OCI-LY1 (cell line): ENCODE measurements around the gene GDAP1L1.

Experiments used
- H2AFZ ChIP-seq: fragments of 200-600 bp; sonication (generic), shearing (Covaris generic); 2 replicates; pipeline ENCODE4 v1.6.0; 2014; ENCODE audit warnings: antibody characterized with exemption, mild to moderate bottlenecking, low read length
- H3F3A ChIP-seq: fragments of 200-600 bp; sonication (generic), shearing (Covaris generic); 2 replicates; pipeline ENCODE4 v1.6.0; 2014; ENCODE audit warnings: mild to moderate bottlenecking, antibody characterized with exemption, low read length, moderate library complexity; ENCODE audit not compliant: insufficient read depth
- H3K27ac ChIP-seq: fragments of 200-600 bp; sonication (generic); 2 replicates; pipeline ENCODE4 v1.5.1; 2014; ENCODE audit warnings: low read length, mixed run types, mild to moderate bottlenecking, low read depth; ENCODE audit not compliant: poor library complexity, severe bottlenecking
- H3K27me3 ChIP-seq: fragments of 200-600 bp; sonication (generic); 2 replicates; pipeline ENCODE4 v1.6.0; 2014; ENCODE audit warnings: antibody characterized with exemption, mild to moderate bottlenecking, low read length, moderate library complexity; ENCODE audit not compliant: insufficient read depth
- H3K36me3 ChIP-seq: fragments of 200-600 bp; sonication (generic); 2 replicates; pipeline ENCODE4 v1.6.1; 2014; ENCODE audit warnings: mild to moderate bottlenecking, antibody characterized with exemption, low read length, moderate library complexity, mixed read lengths; ENCODE audit not compliant: insufficient read depth
- H3K4me1 ChIP-seq: fragments of 200-600 bp; sonication (generic); 2 replicates; pipeline ENCODE4 v1.5.1; 2014; ENCODE audit warnings: mild to moderate bottlenecking, low read length, moderate library complexity; ENCODE audit not compliant: insufficient read depth, severe bottlenecking
- H3K4me2 ChIP-seq: fragments of 200-600 bp; sonication (generic), shearing (Covaris generic); 2 replicates; pipeline ENCODE4 v1.6.1; 2014; ENCODE audit warnings: low read length
- H3K4me3 ChIP-seq: fragments of 200-600 bp; sonication (generic); 2 replicates; pipeline ENCODE4 v1.5.1; 2014; ENCODE audit warnings: low read length, low read depth, mild to moderate bottlenecking, mixed read lengths; ENCODE audit not compliant: poor library complexity, severe bottlenecking
- H3K79me2 ChIP-seq: fragments of 200-600 bp; shearing (Covaris generic); 2 replicates; pipeline ENCODE4 v1.6.1; 2016; ENCODE audit warnings: mixed run types, low read length, mixed read lengths; ENCODE audit not compliant: insufficient read depth
- H3K9ac ChIP-seq: fragments of 200-600 bp; sonication (generic), shearing (Covaris generic); 2 replicates; pipeline ENCODE4 v1.6.1; 2014; ENCODE audit warnings: mild to moderate bottlenecking, low read length, mixed read lengths
- H3K9me2 ChIP-seq: fragments of 200-600 bp; sonication (generic), shearing (Covaris generic); 2 replicates; pipeline ENCODE4 v1.6.1; 2014; ENCODE audit warnings: low read depth, mild to moderate bottlenecking, low read length, mixed read lengths
- H3K9me3 ChIP-seq: fragments of 200-600 bp; shearing (Covaris generic); 2 replicates; pipeline ENCODE4 v1.6.1; 2014; ENCODE audit warnings: low read length, mixed read lengths
- H4K20me1 ChIP-seq: fragments of 200-600 bp; sonication (generic), shearing (Covaris generic); 2 replicates; pipeline ENCODE4 v1.6.0; 2016; ENCODE audit warnings: mild to moderate bottlenecking, low read length; ENCODE audit not compliant: insufficient read depth
- EZH2 ChIP-seq: fragments of 200-600 bp; sonication (generic), shearing (Covaris generic); IDR thresholded peaks from 2 replicates; pipeline ENCODE4 v1.8.0; 2017; ENCODE audit warnings: borderline replicate concordance, mixed run types, mild to moderate bottlenecking, antibody characterized with exemption, low read length, moderate library complexity, mixed read lengths
- TF ChIP-seq, protein P1 (sequence below): fragments of 200-600 bp; sonication (generic), shearing (Covaris generic); IDR thresholded peaks from 2 replicates; pipeline ENCODE4 v1.5.1; 2017; ENCODE audit warnings: mild to moderate bottlenecking, antibody characterized with exemption, low read length, moderate library complexity, mixed read lengths

Gene GDAP1L1

DNA sequence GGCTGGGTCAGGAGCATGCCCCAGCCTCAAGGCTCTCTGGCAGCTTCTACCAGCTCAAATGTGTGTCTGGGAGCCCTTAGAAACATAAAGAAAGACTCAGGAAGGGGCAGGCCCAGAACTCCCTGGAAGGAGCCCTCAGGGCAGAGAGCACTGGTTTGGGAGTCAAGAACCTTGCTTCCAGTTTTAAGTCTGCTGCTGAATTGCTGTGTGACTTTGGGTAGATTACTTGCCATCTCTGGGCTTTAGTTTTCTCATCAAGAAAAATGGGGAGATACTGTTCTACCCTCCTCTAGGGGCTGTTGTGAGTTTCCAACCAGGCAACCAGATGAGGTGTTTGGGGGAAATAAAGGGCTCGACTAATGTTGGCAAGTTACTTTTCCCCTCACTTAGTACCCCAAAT is 8.8 kb downstream of the GDAP1L1 start:
- no peak for TF ChIP-seq EZH2
- TF ChIP-seq, protein P1, sequence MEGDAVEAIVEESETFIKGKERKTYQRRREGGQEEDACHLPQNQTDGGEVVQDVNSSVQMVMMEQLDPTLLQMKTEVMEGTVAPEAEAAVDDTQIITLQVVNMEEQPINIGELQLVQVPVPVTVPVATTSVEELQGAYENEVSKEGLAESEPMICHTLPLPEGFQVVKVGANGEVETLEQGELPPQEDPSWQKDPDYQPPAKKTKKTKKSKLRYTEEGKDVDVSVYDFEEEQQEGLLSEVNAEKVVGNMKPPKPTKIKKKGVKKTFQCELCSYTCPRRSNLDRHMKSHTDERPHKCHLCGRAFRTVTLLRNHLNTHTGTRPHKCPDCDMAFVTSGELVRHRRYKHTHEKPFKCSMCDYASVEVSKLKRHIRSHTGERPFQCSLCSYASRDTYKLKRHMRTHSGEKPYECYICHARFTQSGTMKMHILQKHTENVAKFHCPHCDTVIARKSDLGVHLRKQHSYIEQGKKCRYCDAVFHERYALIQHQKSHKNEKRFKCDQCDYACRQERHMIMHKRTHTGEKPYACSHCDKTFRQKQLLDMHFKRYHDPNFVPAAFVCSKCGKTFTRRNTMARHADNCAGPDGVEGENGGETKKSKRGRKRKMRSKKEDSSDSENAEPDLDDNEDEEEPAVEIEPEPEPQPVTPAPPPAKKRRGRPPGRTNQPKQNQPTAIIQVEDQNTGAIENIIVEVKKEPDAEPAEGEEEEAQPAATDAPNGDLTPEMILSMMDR: no peak
- Histone ChIP-seq H3K27ac (no peak overlapping the region), H3K9ac (no peak overlapping the region), H3F3A (no peaks in the 10 kb centered on the region), H3K9me3 (no peaks in the 10 kb centered on the region), H3K4me3 (no peak overlapping the region), H3K4me1 (no peaks in the 10 kb centered on the region), H3K27me3 (no peaks in the 10 kb centered on the region; the same call in 1 of the 2 replicates), H4K20me1 (no peaks in the 10 kb centered on the region), H3K36me3 (no peaks in the 10 kb centered on the region), H3K9me2 (no peaks in the 10 kb centered on the region), H2AFZ (no peak overlapping the region), H3K4me2 (no peak overlapping the region), H3K79me2 (no peaks in the 10 kb centered on the region)

DNA sequence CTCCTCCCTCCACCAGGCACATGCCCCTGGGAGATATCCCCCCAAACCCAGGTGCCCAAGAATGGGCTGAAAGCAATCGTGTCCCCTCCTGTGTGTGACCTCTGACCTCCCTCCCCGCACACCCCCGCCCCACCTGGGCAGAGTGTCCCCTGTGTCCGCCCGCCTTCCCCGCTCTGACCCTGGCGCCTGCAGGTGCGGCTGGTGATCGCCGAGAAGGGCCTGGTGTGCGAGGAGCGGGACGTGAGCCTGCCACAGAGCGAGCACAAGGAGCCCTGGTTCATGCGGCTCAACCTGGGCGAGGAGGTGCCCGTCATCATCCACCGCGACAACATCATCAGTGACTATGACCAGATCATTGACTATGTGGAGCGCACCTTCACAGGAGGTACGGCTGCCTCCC is 9.9 kb downstream of the GDAP1L1 start:
- no peaks in the 10 kb centered on the region for H3K79me2 ChIP-seq
- H3K9me3 ChIP-seq: no peaks in the 10 kb centered on the region
- H3K4me2 ChIP-seq: no peak overlapping the region
- no peaks in the 10 kb centered on the region for H3K4me1 ChIP-seq
- H3K36me3 ChIP-seq: no peaks in the 10 kb centered on the region
- H3K9ac ChIP-seq: no peak overlapping the region
- H3K27ac ChIP-seq: no peak overlapping the region
- H3F3A ChIP-seq: no peaks in the 10 kb centered on the region
- H3K9me2 ChIP-seq: no peaks in the 10 kb centered on the region
- no peaks in the 10 kb centered on the region; the same call in 1 of the 2 replicates for H3K27me3 ChIP-seq
- no peaks in the 10 kb centered on the region for H4K20me1 ChIP-seq
- H2AFZ ChIP-seq: no peak overlapping the region
- no peak overlapping the region for H3K4me3 ChIP-seq
- TF ChIP-seq, protein P1: no peak
- no peak for TF ChIP-seq EZH2

DNA sequence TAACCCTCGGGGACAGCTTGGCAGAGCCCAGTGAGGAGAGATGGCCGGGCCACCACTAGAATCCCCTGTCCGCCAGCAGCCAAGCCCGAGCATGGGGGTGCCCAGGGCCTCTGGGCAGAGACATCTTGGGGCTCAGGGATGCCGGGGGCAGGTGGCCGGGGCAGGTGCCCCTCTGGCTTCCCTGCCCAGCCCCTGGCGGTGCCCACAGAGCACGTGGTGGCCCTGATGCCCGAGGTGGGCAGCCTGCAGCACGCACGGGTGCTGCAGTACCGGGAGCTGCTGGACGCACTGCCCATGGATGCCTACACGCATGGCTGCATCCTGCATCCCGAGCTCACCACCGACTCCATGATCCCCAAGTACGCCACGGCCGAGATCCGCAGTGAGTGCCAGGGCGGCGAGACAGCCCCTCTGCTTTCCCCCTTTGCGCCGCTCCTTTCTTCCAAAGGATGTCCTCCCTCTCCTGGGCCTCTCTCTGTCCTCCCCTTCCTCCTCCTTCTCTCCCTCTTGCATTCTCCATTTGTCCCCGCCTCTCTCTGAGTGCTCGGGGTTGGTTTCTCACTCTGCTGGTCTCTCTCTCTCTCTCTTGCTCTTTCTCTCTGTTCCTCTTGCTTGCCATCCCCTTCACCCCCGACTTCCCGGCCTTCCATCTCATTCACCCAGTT is 11.2 kb downstream of the GDAP1L1 start:
- Histone ChIP-seq H3K9me3 (no peaks in the 10 kb centered on the region), H3F3A (no peaks in the 10 kb centered on the region), H3K27ac (no peak overlapping the region), H3K9ac (no peak overlapping the region), H3K27me3 (no peaks in the 10 kb centered on the region; the same call in 1 of the 2 replicates), H3K4me1 (no peaks in the 10 kb centered on the region), H3K4me2 (no peak overlapping the region), H2AFZ (no peak overlapping the region), H3K9me2 (no peaks in the 10 kb centered on the region), H4K20me1 (no peaks in the 10 kb centered on the region), H3K79me2 (no peaks in the 10 kb centered on the region), H3K4me3 (no peak overlapping the region), H3K36me3 (no peaks in the 10 kb centered on the region)
- TF ChIP-seq, protein P1: no peak
- TF ChIP-seq EZH2: no peak
